Esophagus muscularis mucosa (tissue), 4 donors: ENCODE results near the gene DESI1.

ENCODE experiments used
- CTCF ChIP-seq, 3 experiments: fragments of 200-600 bp in 2 of 3; fragments of 450-650 bp in 1 of 3; sonication (generic) in 2 of 3; IDR thresholded peaks; one replicate each; pipeline ENCODE4 v1.5.1; 2017 to 2019; ENCODE audit warnings: antibody characterized with exemption in 3 of 3, mild to moderate bottlenecking in 2 of 3, moderate library complexity in 1 of 3
- EP300 ChIP-seq: sonication (generic); formaldehyde crosslinking; IDR thresholded peaks from one replicate; pipeline ENCODE4 v1.6.1; 2017; ENCODE audit warnings: antibody characterized with exemption
- POLR2A ChIP-seq: fragments of 450-650 bp; IDR thresholded peaks from one replicate; pipeline ENCODE4 v1.6.1; 2017; ENCODE audit warnings: antibody characterized with exemption, moderate library complexity, mild to moderate bottlenecking, low read depth

GRCh38 chr22:41562461-41562860, 58.4 kb downstream of the DESI1 start:
- TF ChIP-seq CTCF (IDR thresholded peaks at IDR 0.05) (no peak), POLR2A (no peak), EP300 (no peak)
